ENCODE results near the gene PITX1.
A peak's percentile ranks its signal among the peaks of the same experiment; 100 is the strongest.
"Not testable (repeated sequence)": the region's sequence is repeated elsewhere in the genome, so short reads cannot be mapped to it uniquely, and the experiment has no call there.

Gene PITX1

GRCh38 chr5:135033901-135034235, at the start of gene PITX1:
Gene PITX1 (minus strand): TSS chr5:135034228. CDS start chr5:135033881, 347 bp downstream.
- DNase-seq, result no peak

GRCh38 chr5:135083334-135083733, 49.3 kb upstream of the PITX1 start:
- not testable (repeated sequence) for DNase-seq

GRCh38 chr5:135081240-135081639, 47.2 kb upstream of the PITX1 start:
- DNase-seq, result no peak

- no peak for DNase-seq
These were observed 45.7 kb upstream of the PITX1 start for GRCh38 chr5:135079760-135080159.

- no peak for DNase-seq
These were observed 45.2 kb upstream of the PITX1 start for GRCh38 chr5:135079099-135079681.

GRCh38 chr5:135076801-135077200, 42.8 kb upstream of the PITX1 start:
- DNase-seq, result no peak

GRCh38 chr5:135076051-135076491, 42.0 kb upstream of the PITX1 start:
- DNase-seq, result no peak

- no peak for DNase-seq
These were observed 41.6 kb upstream of the PITX1 start for GRCh38 chr5:135075621-135076020.

GRCh38 chr5:135073761-135074345, 39.8 kb upstream of the PITX1 start:
- no peak for DNase-seq

- peak; percentile 79 for DNase-seq
These were observed 38.6 kb upstream of the PITX1 start for GRCh38 chr5:135072387-135073281.

- no peak for DNase-seq
These were observed 37.3 kb upstream of the PITX1 start for GRCh38 chr5:135071311-135071710.

GRCh38 chr5:135069895-135070657, 36.0 kb upstream of the PITX1 start:
- DNase-seq, result no peak

- DNase-seq, result no peak
These were observed 35.2 kb upstream of the PITX1 start for GRCh38 chr5:135069016-135069770.

GRCh38 chr5:135067587-135067986, 33.6 kb upstream of the PITX1 start:
- no peak for DNase-seq

GRCh38 chr5:135066781-135067180, 32.8 kb upstream of the PITX1 start:
- no peak for DNase-seq

GRCh38 chr5:135065306-135066265, 31.6 kb upstream of the PITX1 start:
- no peak for DNase-seq

- no peak for DNase-seq
These were observed 30.2 kb upstream of the PITX1 start for GRCh38 chr5:135064235-135064570.

GRCh38 chr5:135063511-135064234, 29.6 kb upstream of the PITX1 start:
- no peak for DNase-seq

- DNase-seq, result no peak
These were observed 29.0 kb upstream of the PITX1 start for GRCh38 chr5:135063056-135063445.

- DNase-seq, result no peak
These were observed 28.4 kb upstream of the PITX1 start for GRCh38 chr5:135062216-135063055.
